Activated T-helper 2 cell treated with anti-CD3 and anti-CD28 coated beads, Interferon-gamma antibody, Interleukin-2, Interleukin-4, amounts not matched to agents 10 μg/mL and 5 μg/mL and 100 μg/mL, durations not matched to agents 14 hours and 24 hours and 36 hours (primary cell): ENCODE results near the gene TNXB. TPM values are rescaled to one million over a fixed set of nuclear protein-coding genes. Genes with fewer than 3 reads are reported as not detected.
"Not testable (repeated sequence)": the region's sequence is repeated elsewhere in the genome, so short reads cannot be mapped to it uniquely, and the experiment has no call there.

ENCODE experiments used
- DNase-seq: peaks from one replicate; pipeline ENCODE4 v3.0.0; 2021; ENCODE audit warnings: low spot score
- H3K27ac Mint-ChIP-seq: one replicate; pipeline ENCODE4 v1.8.0; 2021; ENCODE audit warnings: mixed read lengths
- H3K27me3 Mint-ChIP-seq: one replicate; pipeline ENCODE4 v1.8.0; 2021; ENCODE audit warnings: low read depth, mixed read lengths
- H3K36me3 Mint-ChIP-seq: one replicate; pipeline ENCODE4 v1.8.0; 2021; ENCODE audit warnings: low read depth, mixed read lengths
- H3K4me1 Mint-ChIP-seq: one replicate; pipeline ENCODE4 v1.8.0; 2021; ENCODE audit warnings: low read depth, mixed read lengths
- H3K4me3 Mint-ChIP-seq: one replicate; pipeline ENCODE4 v1.8.0; 2021; ENCODE audit warnings: low read depth, mild to moderate bottlenecking, moderate library complexity, mixed read lengths
- H3K9me3 Mint-ChIP-seq: one replicate; pipeline ENCODE4 v1.8.0; 2021; ENCODE audit warnings: mixed read lengths
- intact Hi-C: fragments of 100-400 bp; cut with micrococcal nuclease; formaldehyde crosslinking; loops from one replicate; pipeline ENCODE4 v1.15.1; 2023
- total RNA-seq: library from RNA; stranded (reverse); gene quantifications from 2 replicates; pipeline ENCODE4 v1.2.3, GENCODE V29; 2022

TNXB gene
- total RNA-seq, 1 donor from 2014 or later, result 5.0 TPM

DNA sequence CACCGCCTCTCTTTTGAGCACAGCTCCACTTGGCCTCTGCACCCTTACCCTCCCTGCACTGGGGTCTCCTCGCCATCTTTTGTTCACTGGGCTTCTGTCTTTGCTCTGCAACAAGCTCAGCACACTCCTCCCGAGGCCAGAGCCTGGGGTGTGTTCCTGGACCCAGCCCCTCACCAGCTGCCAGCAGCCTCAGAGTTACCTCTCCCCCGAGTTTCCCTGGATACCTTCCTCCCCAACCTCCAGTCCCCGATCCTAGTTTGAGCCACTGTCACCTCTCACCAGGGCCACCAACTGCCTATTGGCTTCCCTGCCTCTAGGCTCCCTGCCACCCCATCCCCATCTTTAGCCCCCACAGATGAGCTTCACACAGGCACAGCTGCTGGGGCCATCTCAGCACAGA lies 58.6 kb downstream of the TNXB start:
- peaks cover 6% of the 10 kb centered on the region for H3K27me3 Mint-ChIP-seq
- no peak overlapping the region for H3K27ac Mint-ChIP-seq
- H3K4me1 Mint-ChIP-seq, result no peaks in the 10 kb centered on the region
- H3K9me3 Mint-ChIP-seq, result no peaks in the 10 kb centered on the region
- no peak for DNase-seq
- no peak overlapping the region for H3K4me3 Mint-ChIP-seq
- H3K36me3 Mint-ChIP-seq, result no peaks in the 10 kb centered on the region
- intact Hi-C loops, result no loop called here

DNA sequence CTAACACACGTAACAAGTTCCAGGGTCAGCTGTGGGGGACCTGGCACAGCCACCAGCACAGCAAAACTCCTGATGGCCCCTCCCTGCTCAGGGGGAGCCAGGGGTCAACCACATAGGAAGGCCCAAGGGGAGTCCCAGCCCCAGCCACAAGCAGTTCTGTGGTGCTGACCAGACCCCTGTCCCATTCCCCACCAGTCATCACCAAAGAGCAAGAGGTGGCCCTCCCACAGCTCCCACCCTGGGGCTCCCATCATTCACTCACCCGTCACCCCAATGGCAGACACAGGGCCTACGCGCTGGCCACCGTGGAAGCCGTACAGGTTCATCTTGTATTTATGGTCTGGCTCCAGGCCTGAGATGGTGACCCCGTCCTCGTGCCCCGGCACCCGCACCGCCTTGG lies 59.4 kb downstream of the TNXB start:
- H3K4me1 Mint-ChIP-seq, H3K4me3 Mint-ChIP-seq, H3K36me3 Mint-ChIP-seq, intact Hi-C loops, H3K9me3 Mint-ChIP-seq, H3K27ac Mint-ChIP-seq, DNase-seq, H3K27me3 Mint-ChIP-seq: not testable (repeated sequence)

DNA sequence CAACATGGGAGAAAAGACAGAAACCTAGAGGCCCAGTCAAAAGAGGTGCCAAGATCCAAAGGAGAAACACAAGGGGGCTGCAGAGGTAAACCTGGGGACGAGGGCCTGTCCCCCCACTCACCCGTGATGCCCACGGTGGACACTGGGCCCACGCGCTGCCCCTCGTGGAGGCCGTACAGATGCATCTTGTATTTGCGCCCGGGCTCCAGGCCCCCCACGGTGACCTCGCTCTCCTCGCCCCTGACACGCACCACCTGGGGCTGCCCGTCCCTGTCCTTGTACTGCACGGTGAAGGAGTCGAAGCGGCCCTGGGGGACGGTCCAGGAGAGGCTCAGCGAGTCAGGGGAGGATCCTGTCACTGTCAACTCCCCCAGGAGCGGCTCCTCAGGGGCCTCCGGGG lies 60.0 kb downstream of the TNXB start:
- H3K4me3 Mint-ChIP-seq, H3K27ac Mint-ChIP-seq, H3K4me1 Mint-ChIP-seq, H3K9me3 Mint-ChIP-seq, H3K27me3 Mint-ChIP-seq, DNase-seq, intact Hi-C loops, H3K36me3 Mint-ChIP-seq: not testable (repeated sequence)

DNA sequence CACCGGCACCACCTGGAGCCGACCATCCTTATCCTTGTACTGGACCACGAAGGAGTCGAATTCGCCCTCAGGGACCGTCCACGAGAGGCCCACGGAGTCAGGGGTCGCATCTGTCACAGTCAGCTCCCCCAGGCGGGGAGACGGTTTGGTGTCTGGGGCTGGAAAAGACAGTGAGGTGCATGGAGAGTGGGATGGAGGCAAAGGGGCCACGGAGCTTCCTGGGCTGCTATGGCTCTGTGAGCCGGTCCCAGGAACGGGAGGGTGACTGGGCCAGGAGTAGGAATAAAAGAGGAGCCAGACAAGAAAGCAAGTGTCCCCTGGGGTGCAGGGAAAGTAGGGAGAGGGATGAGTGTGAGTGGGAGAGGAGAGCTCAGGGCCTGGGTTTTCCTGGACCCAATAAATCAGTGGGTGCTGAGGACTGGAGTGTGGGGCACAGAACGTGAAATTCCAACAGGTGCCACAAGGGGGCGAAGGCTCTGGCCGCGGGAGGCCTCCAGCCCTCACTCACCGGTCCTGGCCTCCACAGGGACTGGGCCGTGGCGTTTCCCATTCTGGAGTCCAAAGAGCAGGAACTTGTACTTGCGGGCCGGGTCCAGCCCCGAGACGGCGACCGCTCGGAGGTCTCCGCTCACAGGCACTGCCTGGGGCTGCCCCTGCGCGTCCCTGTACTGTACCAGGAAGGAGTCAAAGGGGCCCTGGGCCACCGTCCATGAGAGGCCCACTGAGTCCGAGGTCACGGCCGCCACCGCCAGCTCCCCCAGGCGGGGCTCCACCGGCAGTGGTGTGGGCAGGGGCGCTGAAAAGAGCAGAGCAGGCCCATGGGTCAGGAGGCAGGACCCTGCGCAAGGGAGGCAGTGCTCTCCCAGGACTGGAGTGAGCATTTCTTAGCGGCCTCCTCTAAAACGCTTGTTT lies 61.0 kb downstream of the TNXB start:
- no peaks in the 10 kb centered on the region for H3K9me3 Mint-ChIP-seq
- intact Hi-C loops, result no loop called here
- peaks cover 2% of the 10 kb centered on the region for H3K27me3 Mint-ChIP-seq
- no peaks in the 10 kb centered on the region for H3K4me1 Mint-ChIP-seq
- no peak overlapping the region for H3K27ac Mint-ChIP-seq
- no peak overlapping the region for H3K4me3 Mint-ChIP-seq
- no peaks in the 10 kb centered on the region for H3K36me3 Mint-ChIP-seq
- DNase-seq, result peak; percentile 57

DNA sequence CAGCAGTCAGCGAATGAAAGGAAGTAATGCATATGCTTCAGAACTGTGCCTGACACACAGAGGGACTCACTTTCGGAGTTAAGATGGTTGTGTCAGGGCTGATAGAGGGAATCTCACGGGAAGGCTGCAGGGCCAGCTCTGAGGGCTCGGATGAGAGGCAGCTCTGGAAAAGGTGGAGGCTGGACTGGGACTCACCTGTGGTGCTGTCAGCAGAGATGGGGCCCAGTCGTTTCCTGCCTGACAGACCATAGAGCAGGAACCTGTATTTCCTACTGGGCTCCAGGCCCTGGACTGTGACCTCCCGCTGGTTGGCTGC lies 61.6 kb downstream of the TNXB start:
- no peak for DNase-seq
- Mint-ChIP-seq H3K4me1 (no peaks in the 10 kb centered on the region), H3K27me3 (peaks cover 2% of the 10 kb centered on the region), H3K4me3 (no peak overlapping the region), H3K36me3 (no peaks in the 10 kb centered on the region), H3K27ac (no peak overlapping the region), H3K9me3 (no peaks in the 10 kb centered on the region)
- intact Hi-C loops, result no loop called here

DNA sequence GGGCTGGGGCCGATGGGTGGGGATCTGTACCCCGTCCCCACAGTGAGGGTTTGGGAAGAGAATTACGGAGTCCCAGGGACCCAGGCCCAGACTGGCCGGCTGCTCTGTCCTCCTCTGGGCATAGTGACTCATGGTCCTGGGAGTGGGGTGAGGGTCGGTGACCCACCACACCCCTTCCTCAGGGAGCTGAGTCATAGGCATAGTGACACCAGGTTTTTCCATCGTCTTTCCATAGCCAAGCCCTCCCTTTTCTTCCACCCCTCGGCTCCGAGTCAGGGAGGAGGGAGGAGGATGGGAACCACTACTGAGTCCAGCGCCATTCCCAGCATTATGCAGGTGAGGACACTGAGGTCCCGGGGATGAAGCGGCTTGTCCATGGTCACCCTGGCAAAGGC lies 62.1 kb downstream of the TNXB start:
- Mint-ChIP-seq H3K27me3 (peaks cover 2% of the 10 kb centered on the region), H3K4me1 (no peaks in the 10 kb centered on the region), H3K36me3 (no peaks in the 10 kb centered on the region), H3K4me3 (no peak overlapping the region), H3K27ac (no peak overlapping the region), H3K9me3 (no peaks in the 10 kb centered on the region)
- DNase-seq, result no peak
- intact Hi-C loops, result no loop called here

DNA sequence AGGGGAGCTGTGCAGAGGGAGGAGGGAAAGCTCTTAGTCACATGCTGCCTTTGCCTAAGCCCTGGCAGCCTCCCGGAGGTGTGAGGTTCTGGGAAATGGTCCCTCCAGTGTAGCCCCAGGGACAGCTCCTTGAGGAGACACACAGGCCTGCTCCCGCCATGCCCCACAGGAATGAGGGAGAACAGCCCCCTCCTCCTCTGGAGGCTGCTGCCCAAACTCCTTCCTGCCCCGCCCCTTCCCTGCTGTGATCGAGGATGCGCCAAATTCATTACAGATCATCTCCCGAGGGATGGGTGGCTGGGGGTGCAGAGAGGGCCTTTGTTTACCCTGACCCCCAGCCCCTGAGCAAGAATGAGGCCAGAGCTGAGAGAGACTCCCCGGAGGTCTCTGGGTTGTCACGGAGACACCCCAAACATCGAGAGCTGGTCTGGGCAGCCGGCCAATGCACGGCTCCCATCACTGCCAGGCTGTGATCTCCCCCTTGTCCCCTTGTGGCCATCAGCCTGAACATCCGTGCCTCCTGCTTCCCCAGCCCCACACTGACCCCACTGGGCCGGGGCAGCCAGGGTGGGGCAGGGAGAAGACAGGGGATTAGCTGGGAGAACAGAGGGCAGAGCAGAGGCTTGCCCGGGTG lies 62.6 kb downstream of the TNXB start:
- intact Hi-C loops, result no loop called here
- H3K27me3 Mint-ChIP-seq, result no peaks in the 10 kb centered on the region
- H3K4me1 Mint-ChIP-seq, result no peaks in the 10 kb centered on the region
- no peaks in the 10 kb centered on the region for H3K9me3 Mint-ChIP-seq
- H3K36me3 Mint-ChIP-seq, result no peaks in the 10 kb centered on the region
- no peak overlapping the region for H3K4me3 Mint-ChIP-seq
- H3K27ac Mint-ChIP-seq, result no peak overlapping the region
- no peak for DNase-seq

DNA sequence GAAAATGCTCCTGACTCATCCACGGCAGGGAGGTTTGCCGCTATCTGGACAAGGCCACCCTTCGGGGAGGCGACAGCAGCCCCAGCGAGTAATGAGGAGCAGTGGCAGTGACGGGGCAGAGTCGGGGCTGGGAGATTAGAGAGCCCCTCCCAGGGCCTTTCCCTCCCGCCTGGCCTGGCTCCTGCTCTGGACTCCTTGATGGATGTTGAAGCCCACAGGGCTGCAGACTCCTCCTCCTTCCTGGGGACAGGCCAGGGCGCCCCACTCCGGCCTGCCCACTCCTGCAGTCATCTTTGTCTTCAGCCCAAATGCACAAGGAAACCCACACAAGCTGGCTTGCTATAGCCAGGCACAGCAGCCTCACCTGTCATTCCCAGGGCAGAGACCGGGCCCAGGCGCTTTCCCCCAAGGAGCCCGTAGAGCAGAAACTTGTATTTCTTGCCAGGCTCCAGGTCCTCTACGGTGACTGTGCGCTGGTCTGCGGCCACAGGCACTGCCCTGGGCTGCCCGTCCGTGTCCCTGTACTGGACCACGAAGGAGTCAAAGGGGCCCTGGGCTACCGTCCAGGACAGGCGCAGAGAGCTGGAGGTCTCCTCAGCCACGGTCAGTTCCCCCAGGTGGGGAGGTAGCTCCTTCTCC lies 63.2 kb downstream of the TNXB start:
- no peaks in the 10 kb centered on the region for H3K9me3 Mint-ChIP-seq
- no peaks in the 10 kb centered on the region for H3K36me3 Mint-ChIP-seq
- no peaks in the 10 kb centered on the region for H3K27me3 Mint-ChIP-seq
- no peaks in the 10 kb centered on the region for H3K4me1 Mint-ChIP-seq
- intact Hi-C loops, result no loop called here
- no peak overlapping the region for H3K27ac Mint-ChIP-seq
- DNase-seq, result no peak
- no peak overlapping the region for H3K4me3 Mint-ChIP-seq

DNA sequence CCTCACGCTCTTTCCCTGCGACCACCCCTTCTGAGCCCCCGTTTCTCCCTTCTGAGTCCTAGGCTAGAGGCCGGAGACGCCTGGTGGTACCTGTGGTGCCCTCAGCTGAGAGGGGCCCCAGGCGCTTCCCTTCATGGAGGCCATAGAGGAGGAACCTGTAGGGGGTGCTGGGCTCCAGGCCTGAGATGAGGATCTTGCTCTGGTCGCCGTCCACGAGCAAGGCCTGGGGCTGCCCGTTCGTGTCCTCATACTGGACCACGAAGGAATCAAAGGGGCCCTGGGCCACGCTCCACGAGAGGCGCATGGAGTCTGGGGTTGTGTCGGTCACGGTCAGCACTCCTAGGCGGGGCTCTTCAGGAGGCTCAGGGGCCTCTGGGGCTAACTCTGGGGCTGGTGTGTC lies 64.2 kb downstream of the TNXB start:
- H3K36me3 Mint-ChIP-seq, H3K27me3 Mint-ChIP-seq: not testable (repeated sequence)

DNA sequence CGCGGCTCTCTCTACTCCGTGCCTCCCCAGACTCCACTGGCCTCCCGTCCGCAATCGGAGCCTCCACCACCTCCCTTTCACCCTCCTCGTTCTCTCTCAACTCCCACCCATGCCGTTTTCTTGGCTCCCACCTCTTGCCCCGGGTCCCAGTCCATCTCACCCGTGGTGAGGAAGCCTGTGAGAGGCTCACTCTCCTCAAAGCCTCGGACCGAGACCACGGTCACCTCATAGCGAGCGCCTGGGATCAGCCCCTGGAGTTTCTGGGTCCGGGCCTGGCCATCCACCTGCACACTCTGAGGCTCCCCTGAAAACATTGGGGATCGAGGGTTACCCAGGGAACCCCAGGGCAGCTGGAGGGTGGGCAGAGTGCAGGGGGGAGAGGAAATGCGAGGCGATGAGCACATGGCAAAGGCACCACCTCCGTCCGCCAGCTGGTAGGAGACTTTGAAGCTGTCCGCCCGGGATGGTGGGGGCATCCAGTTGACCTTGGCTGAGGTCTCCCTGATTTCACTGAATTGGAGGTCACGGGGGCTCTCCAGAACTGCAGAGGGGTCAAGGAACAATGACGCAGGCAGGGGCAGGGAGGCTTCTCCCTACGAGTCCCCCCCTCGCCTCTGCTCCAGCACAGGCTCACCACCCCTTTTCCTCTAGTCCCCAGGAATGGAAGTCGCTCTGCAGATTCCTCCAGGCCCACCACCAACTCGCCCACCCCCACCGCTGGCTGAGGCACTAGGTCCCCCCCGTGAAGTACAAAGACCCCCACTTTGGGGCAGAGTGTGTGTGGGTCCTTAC lies 65.4 kb downstream of the TNXB start:
- DNase-seq, H3K4me3 Mint-ChIP-seq, H3K27ac Mint-ChIP-seq, H3K9me3 Mint-ChIP-seq, H3K36me3 Mint-ChIP-seq, H3K4me1 Mint-ChIP-seq, H3K27me3 Mint-ChIP-seq, intact Hi-C loops: not testable (repeated sequence)

More for the DNA sequence above, 64.2 kb downstream of the TNXB start:
- H3K27ac Mint-ChIP-seq, H3K9me3 Mint-ChIP-seq, H3K4me3 Mint-ChIP-seq, DNase-seq, H3K4me1 Mint-ChIP-seq, intact Hi-C loops: not testable (repeated sequence)

DNA sequence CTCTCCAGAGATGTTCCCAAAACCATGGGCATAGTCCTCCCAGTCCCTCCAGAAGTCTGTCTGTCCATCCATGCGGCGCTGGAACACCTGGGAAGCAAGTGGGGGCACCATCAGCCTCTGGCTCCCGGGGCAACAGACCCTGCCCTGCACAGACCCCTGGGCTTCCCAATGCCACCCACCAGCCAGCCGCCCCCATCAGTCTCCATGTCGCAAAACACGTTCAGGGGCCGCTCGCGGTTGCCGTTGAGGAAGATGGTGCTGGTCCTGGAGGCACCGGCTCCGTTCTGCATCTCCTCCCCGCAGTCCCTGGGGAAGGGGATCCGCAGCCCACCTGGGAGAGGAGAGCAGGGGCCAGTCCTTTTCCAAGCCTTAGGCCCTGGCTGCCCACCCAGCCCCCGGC lies 66.9 kb downstream of the TNXB start:
- H3K4me3 Mint-ChIP-seq, intact Hi-C loops, H3K36me3 Mint-ChIP-seq, H3K9me3 Mint-ChIP-seq, H3K27ac Mint-ChIP-seq, DNase-seq, H3K4me1 Mint-ChIP-seq, H3K27me3 Mint-ChIP-seq: not testable (repeated sequence)

DNA sequence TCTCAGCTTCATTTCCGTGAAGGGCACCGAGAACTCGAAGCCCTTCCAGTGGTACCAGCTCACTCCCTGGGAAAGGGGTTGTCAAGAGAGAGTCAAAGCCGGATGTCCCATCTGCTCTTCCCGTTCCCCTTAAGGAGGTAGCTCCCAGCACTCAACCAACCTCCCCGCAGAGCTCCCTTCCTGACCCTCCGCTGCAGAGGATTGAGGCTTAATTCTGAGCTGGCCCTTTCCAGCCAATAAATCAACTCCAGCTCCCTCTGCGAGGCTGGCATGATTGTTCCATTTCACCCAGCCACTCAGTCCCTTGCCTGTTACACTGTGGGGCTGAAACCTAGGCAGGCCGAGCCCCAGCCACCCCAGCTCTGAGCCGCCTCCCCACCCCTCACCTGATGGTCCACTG lies 67.8 kb downstream of the TNXB start:
- H3K36me3 Mint-ChIP-seq, DNase-seq, H3K4me3 Mint-ChIP-seq, H3K27me3 Mint-ChIP-seq, H3K27ac Mint-ChIP-seq, H3K9me3 Mint-ChIP-seq, intact Hi-C loops, H3K4me1 Mint-ChIP-seq: not testable (repeated sequence)

DNA sequence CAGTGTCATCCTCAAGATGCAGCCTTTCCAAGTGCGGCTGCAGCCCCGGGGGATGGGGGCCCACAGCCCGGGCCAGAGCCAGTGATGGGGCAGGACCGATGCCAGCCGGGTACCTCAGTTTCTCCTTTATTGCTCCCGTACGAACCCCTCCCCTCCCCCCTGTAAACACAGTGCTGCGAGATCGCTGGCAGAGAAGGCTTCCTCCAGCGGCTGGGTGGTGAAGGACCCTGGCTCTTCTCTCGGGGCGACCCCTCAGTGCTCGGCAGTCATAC lies 68.2 kb downstream of the TNXB start:
- intact Hi-C loops, H3K4me3 Mint-ChIP-seq, H3K9me3 Mint-ChIP-seq, DNase-seq, H3K4me1 Mint-ChIP-seq, H3K27me3 Mint-ChIP-seq, H3K36me3 Mint-ChIP-seq, H3K27ac Mint-ChIP-seq: not testable (repeated sequence)
